HEK293 (cell line): ENCODE data around the gene MYO1C.

Source experiments
- CTCF ChIA-PET: fragments of 350-600 bp; formaldehyde crosslinking; extraction: SDS; loops from one replicate; lab custom pipeline; 2021; ENCODE audit warnings: antibody characterized with exemption; lab: Yijun Ruan, JAX
- POLR2A ChIA-PET: fragments of 300-600 bp; formaldehyde crosslinking; extraction: SDS; loops from one replicate; lab custom pipeline; 2020; ENCODE audit warnings: antibody characterized with exemption, inconsistent platforms; lab: Yijun Ruan, JAX
- H3K27ac ChIP-seq: fragments of 200-500 bp; sonication (Bioruptor generic); 2 replicates; pipeline ENCODE4 v1.5.1; 2014; ENCODE audit warnings: low read depth, low read length, control low read depth, inconsistent platforms; ENCODE audit errors: extremely low read depth
- H3K36me3 ChIP-seq, 2 experiments: fragments of 200-500 bp in 1 of 2; sonication (Bioruptor generic) in 1 of 2; 1 replicate in 1 of 2; 2 replicates in 1 of 2; pipeline ENCODE4 v1.5.1; 2014 to 2017; ENCODE audit warnings: inconsistent platforms in 2 of 2, low read length in 2 of 2; ENCODE audit not compliant: control insufficient read depth in 2 of 2, insufficient read depth in 1 of 2
- H3K4me1 ChIP-seq: fragments of 200-500 bp; sonication (Bioruptor generic); 2 replicates; pipeline ENCODE4 v1.5.1; 2014; ENCODE audit warnings: mild to moderate bottlenecking, low read length, inconsistent platforms; ENCODE audit not compliant: control insufficient read depth, insufficient read depth
- H3K4me3 ChIP-seq: 2 replicates; pipeline ENCODE4 v1.5.1; 2011; ENCODE audit warnings: low read depth, mild to moderate bottlenecking, control low read depth, low read length, moderate library complexity
- H3K9me3 ChIP-seq: fragments of 200-500 bp; sonication (Bioruptor generic); 2 replicates; pipeline ENCODE4 v1.5.1; 2014; ENCODE audit warnings: low read depth, low read length, inconsistent platforms; ENCODE audit not compliant: control insufficient read depth, insufficient read depth
- BCL11A ChIP-seq: fragments of 450-650 bp; formaldehyde crosslinking; IDR thresholded peaks from 2 replicates; pipeline ENCODE4 v1.5.1; 2016; ENCODE audit warnings: low read depth, missing biosample characterization, missing genetic modification characterization
- BCL11B ChIP-seq: fragments of 450-650 bp; formaldehyde crosslinking; IDR thresholded peaks from 2 replicates; pipeline ENCODE4 v1.5.1; 2016; ENCODE audit warnings: low read depth, missing biosample characterization, missing genetic modification characterization
- HIC1 ChIP-seq: fragments of 450-650 bp; formaldehyde crosslinking; IDR thresholded peaks from 2 replicates; pipeline ENCODE4 v1.5.1; 2016; ENCODE audit warnings: missing biosample characterization, missing genetic modification characterization
- KLF1 ChIP-seq: fragments of 450-650 bp; formaldehyde crosslinking; IDR thresholded peaks from 2 replicates; pipeline ENCODE4 v1.5.1; 2016; ENCODE audit warnings: missing biosample characterization, missing genetic modification characterization
- SP3 ChIP-seq: fragments of 450-650 bp; formaldehyde crosslinking; IDR thresholded peaks from 2 replicates; pipeline ENCODE4 v1.5.1; 2016; ENCODE audit warnings: missing biosample characterization, missing genetic modification characterization
- ZBTB1 ChIP-seq: fragments of 450-650 bp; formaldehyde crosslinking; IDR thresholded peaks from 2 replicates; pipeline ENCODE4 v1.5.1; 2016; ENCODE audit warnings: missing biosample characterization, missing genetic modification characterization
- ZFP41 ChIP-seq: fragments of 450-650 bp; formaldehyde crosslinking; IDR thresholded peaks from 2 replicates; pipeline ENCODE4 v1.5.1; 2016; ENCODE audit warnings: missing biosample characterization, missing genetic modification characterization, borderline replicate concordance
- ZFP69B ChIP-seq: fragments of 450-650 bp; formaldehyde crosslinking; IDR thresholded peaks from 2 replicates; pipeline ENCODE4 v1.5.1; 2016; ENCODE audit warnings: missing biosample characterization, missing genetic modification characterization
- ZNF138 ChIP-seq: fragments of 450-650 bp; formaldehyde crosslinking; IDR thresholded peaks from 2 replicates; pipeline ENCODE4 v1.5.1; 2016; ENCODE audit warnings: missing biosample characterization, missing genetic modification characterization, borderline replicate concordance
- ZNF157 ChIP-seq: fragments of 450-650 bp; formaldehyde crosslinking; IDR thresholded peaks from 2 replicates; pipeline ENCODE4 v1.5.1; 2016; ENCODE audit warnings: missing biosample characterization, missing genetic modification characterization
- ZNF16 ChIP-seq: fragments of 450-650 bp; formaldehyde crosslinking; IDR thresholded peaks from 2 replicates; pipeline ENCODE4 v1.5.1; 2016; ENCODE audit warnings: low read depth, missing biosample characterization, missing genetic modification characterization
- ZNF174 ChIP-seq: fragments of 450-650 bp; formaldehyde crosslinking; IDR thresholded peaks from 2 replicates; pipeline ENCODE4 v1.5.0; 2017; ENCODE audit warnings: missing biosample characterization, mild to moderate bottlenecking, missing genetic modification characterization
- ZNF18 ChIP-seq: fragments of 450-650 bp; formaldehyde crosslinking; IDR thresholded peaks from 2 replicates; pipeline ENCODE4 v1.5.1; 2016; ENCODE audit warnings: missing biosample characterization, missing genetic modification characterization
- ZNF2 ChIP-seq: fragments of 450-650 bp; formaldehyde crosslinking; IDR thresholded peaks from 2 replicates; pipeline ENCODE4 v1.5.1; 2016; ENCODE audit warnings: missing biosample characterization, missing genetic modification characterization
- ZNF311 ChIP-seq: fragments of 450-650 bp; formaldehyde crosslinking; IDR thresholded peaks from 2 replicates; pipeline ENCODE4 v1.5.1; 2017; ENCODE audit warnings: missing biosample characterization, missing genetic modification characterization, borderline replicate concordance
- ZNF37A ChIP-seq: fragments of 450-650 bp; IDR thresholded peaks from 2 replicates; pipeline ENCODE4 v1.5.1; 2018; ENCODE audit warnings: missing biosample characterization, missing genetic modification characterization
- ZNF623 ChIP-seq: fragments of 450-650 bp; formaldehyde crosslinking; IDR thresholded peaks from 2 replicates; pipeline ENCODE4 v1.5.1; 2016; ENCODE audit warnings: missing biosample characterization, missing genetic modification characterization
- ZNF626 ChIP-seq: fragments of 450-650 bp; sonication (Bioruptor Pico); formaldehyde crosslinking; IDR thresholded peaks from 2 replicates; pipeline ENCODE4 v1.5.1; 2018; ENCODE audit warnings: missing biosample characterization, missing genetic modification characterization, inconsistent platforms
- ZNF639 ChIP-seq: fragments of 450-650 bp; formaldehyde crosslinking; IDR thresholded peaks from 2 replicates; pipeline ENCODE4 v1.5.1; 2016; ENCODE audit warnings: missing biosample characterization, missing genetic modification characterization
- ZNF777 ChIP-seq: fragments of 450-650 bp; formaldehyde crosslinking; IDR thresholded peaks from 2 replicates; pipeline ENCODE4 v1.5.1; 2017; ENCODE audit warnings: missing biosample characterization, missing genetic modification characterization, borderline replicate concordance
- TF ChIP-seq, protein P1 (sequence below): fragments of 450-650 bp; formaldehyde crosslinking; IDR thresholded peaks from 2 replicates; pipeline ENCODE4 v1.5.1; 2016; ENCODE audit warnings: missing biosample characterization, missing genetic modification characterization

MYO1C gene

DNA sequence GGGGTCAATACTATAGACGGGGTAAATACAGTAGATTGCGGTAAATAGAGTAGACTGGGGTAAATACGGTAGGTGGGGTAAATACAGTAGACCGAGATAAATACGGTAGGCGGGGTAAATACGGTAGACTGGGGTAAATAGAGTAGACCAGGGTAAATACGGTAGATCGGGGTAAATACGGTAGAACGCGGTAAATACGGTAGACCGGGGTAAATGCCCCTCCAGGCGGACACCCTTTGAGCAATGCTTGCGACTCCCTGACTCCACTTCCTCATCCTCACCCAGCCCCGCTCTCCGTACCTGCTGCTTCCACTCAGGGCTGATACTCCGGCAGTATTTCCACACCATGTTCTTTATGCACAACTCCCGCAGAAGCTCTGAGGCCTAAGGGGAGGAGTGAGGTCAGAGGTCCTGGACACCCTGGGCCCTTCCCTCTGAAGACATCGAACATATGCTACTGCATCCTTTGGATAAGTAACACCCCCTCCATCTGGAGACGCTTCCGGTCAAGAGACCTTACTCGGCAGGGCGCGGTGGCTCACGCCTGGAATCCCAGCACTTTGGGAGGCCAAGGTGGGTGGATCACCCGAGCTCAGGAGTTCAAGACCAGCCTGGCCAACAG lies 23.1 kb downstream of the MYO1C start (continued):
- TF ChIP-seq ZBTB1 (tag by site-specific recombination) (0 out of 2 replicates have a peak, but pooled peaks have one; percentile 57), ZNF157 (tag by site-specific recombination) (no peak), ZNF138 (no peak), ZNF639 (tag by site-specific recombination) (peak; percentile 47; the same call in 1 of the 2 replicates)

DNA sequence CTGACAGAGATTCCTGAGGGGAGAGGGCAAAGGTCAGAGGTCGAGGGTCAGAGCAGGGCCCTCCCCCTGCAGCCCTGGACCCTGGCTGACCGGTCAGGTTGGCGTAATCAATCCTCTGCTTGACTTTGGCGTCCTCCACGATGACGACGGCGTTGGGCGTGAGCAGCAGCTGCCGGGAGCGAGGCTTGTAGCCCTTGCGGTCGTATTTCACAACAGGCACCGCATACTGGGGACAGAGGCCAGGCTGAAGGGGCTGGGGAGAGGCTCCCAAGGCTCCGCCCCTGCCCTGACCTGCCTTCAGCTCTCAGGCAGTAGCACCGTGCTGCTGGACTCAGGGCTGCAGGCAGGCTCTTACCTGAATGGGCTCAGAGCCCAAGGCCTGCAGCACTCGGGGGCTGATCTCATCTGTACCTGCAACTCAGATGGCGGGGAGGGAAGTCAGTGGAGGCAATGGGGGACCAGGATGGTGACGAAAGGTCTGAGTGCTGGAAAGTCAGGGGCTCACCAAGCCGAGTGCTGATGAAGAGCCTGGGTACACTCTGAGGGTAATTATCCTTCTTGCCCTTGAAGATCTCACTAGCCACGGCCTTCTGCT lies 24.5 kb downstream of the MYO1C start:
- H3K4me1 ChIP-seq: no peaks in the 10 kb centered on the region
- peak; percentile 68; the same call in 1 of the 2 replicates for TF ChIP-seq BCL11A (tag by site-specific recombination)
- no peak for TF ChIP-seq ZNF2 (tag by site-specific recombination)
- 0 out of 2 replicates have a peak, but pooled peaks have one; percentile 65 for TF ChIP-seq BCL11B (tag by site-specific recombination)
- H3K36me3 ChIP-seq: peaks cover 0 to 77% of the 10 kb centered on the region in 2 experiments; a peak in 2 of 3 replicates
- ChIA-PET POLR2A (no interaction called here), CTCF (no interaction called here)
- H3K9me3 ChIP-seq: no peaks in the 10 kb centered on the region
- H3K4me3 ChIP-seq: no peak overlapping the region
- H3K27ac ChIP-seq: no peak overlapping the region; the same call in 1 of the 2 replicates

- H3K4me3 ChIP-seq: no peak overlapping the region
- H3K9me3 ChIP-seq: no peaks in the 10 kb centered on the region
- TF ChIP-seq HIC1 (0 out of 2 replicates have a peak, but pooled peaks have one; percentile 7), ZNF777 (tag by site-specific recombination) (no peak), ZFP69B (tag by site-specific recombination) (no peak)
- POLR2A ChIA-PET: no interaction called here
- peaks cover 0 to 74% of the 10 kb centered on the region in 2 experiments; a peak in 2 of 3 replicates for H3K36me3 ChIP-seq
- H3K27ac ChIP-seq: no peak overlapping the region
- CTCF ChIA-PET: no interaction called here
- H3K4me1 ChIP-seq: peaks cover 4% of the 10 kb centered on the region
These were observed 25.2 kb downstream of the MYO1C start for GRCh38 chr17:1467258-1467657.

DNA sequence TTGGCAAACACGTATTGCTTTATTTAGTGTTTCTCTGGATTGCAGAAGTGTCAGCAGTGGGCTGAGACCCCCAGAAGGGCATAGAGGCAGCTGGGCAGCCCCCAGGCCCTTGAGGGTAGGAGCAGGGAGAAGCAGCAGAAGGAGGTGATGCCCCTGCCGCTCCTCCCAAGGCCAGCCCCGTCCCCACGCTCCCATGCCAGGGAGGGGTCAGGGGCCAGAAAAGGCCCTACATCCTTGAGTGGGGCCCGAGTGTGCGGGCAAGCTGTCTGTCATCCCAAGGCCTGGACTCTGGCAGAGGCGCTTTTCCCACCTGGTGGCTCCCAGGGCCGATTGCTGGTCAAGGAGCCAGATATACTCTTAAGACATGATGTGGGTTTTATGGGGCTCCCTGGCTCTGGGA lies 28.3 kb downstream of the MYO1C start:
- CTCF ChIA-PET: interaction anchor here (0.6 kb wide), 2 partner anchors 11 to 26 kb away, joined by 3 to 5 read pairs; no protein-coding TSS in a partner anchor
- POLR2A ChIA-PET: no interaction called here
- Histone ChIP-seq H3K36me3 (peaks cover 0 to 59% of the 10 kb centered on the region in 2 experiments; a peak in 2 of 3 replicates), H3K9me3 (no peaks in the 10 kb centered on the region), H3K4me1 (peaks cover 4% of the 10 kb centered on the region), H3K4me3 (no peak overlapping the region), H3K27ac (no peak overlapping the region)
- no peak for TF ChIP-seq ZNF18
- TF ChIP-seq ZNF37A (tag by site-specific recombination): no peak
- TF ChIP-seq KLF1 (tag by site-specific recombination): no peak
- TF ChIP-seq, protein P1, sequence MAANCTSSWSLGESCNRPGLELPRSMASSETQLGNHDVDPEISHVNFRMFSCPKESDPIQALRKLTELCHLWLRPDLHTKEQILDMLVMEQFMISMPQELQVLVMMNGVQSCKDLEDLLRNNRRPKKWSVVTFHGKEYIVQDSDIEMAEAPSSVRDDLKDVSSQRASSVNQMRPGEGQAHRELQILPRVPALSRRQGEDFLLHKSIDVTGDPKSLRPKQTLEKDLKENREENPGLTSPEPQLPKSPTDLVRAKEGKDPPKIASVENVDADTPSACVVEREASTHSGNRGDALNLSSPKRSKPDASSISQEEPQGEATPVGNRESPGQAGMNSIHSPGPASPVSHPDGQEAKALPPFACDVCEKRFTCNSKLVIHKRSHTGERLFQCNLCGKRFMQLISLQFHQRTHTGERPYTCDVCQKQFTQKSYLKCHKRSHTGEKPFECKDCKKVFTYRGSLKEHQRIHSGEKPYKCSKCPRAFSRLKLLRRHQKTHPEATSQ: no peak
- TF ChIP-seq ZNF311 (tag by site-specific recombination): no peak
- TF ChIP-seq SP3: no peak
- no peak for TF ChIP-seq ZFP41 (tag by site-specific recombination)
- TF ChIP-seq ZNF626: no peak
- no peak for TF ChIP-seq ZNF777 (tag by site-specific recombination)
- TF ChIP-seq ZNF174 (tag by site-specific recombination): no peak
- TF ChIP-seq ZNF16 (tag by site-specific recombination): no peak
- no peak for TF ChIP-seq ZNF623 (tag by site-specific recombination)
